Stimulated activated CD4-positive, alpha-beta T cell treated with anti-CD3 and anti-CD28 coated beads, Interleukin-15, amount 100 ng/mL, for 1 hour (primary cell): ENCODE measurements around the gene SIAE.
"Not testable (repeated sequence)": the region's sequence is repeated elsewhere in the genome, so short reads cannot be mapped to it uniquely, and the experiment has no call there.

Experiments
- DNase-seq, 2 donors: peaks; one replicate each; pipeline ENCODE4 v3.0.0-alpha.2; 2020; ENCODE audit warnings: low read depth in 1 of 2, low spot score in 1 of 2

The SIAE gene

DNA sequence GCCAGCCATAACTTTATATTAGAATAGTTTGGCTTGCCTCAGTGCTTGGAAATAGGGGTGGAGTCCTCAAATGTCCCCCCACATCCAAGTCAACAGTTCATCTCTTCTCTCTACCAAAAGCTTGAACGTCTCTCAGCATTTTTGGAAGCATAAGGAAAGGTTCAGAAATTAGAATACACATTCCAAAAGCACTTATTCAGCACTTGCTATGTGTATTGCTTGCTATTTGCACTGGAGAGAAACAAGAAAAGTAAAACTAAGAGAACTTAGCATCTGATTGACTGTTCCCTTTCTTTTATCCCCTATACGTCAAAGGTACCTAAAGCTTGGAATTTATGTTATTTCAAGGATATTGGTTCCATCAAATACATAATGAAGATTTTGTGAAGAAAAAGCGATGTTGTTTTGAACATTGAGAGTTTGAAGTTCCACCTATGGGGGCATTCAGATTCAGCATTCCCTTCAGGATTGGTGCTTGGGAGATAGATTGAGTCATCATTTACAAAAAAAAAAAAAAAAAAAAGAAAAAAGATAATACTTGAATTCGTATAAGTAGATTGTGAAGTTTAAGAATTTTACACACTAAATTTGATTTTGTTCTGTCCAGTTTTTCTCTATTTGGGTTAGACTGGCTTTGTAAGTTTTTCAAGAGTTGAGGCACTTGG is 49.5 kb downstream of the SIAE start:
- no peak for DNase-seq

DNA sequence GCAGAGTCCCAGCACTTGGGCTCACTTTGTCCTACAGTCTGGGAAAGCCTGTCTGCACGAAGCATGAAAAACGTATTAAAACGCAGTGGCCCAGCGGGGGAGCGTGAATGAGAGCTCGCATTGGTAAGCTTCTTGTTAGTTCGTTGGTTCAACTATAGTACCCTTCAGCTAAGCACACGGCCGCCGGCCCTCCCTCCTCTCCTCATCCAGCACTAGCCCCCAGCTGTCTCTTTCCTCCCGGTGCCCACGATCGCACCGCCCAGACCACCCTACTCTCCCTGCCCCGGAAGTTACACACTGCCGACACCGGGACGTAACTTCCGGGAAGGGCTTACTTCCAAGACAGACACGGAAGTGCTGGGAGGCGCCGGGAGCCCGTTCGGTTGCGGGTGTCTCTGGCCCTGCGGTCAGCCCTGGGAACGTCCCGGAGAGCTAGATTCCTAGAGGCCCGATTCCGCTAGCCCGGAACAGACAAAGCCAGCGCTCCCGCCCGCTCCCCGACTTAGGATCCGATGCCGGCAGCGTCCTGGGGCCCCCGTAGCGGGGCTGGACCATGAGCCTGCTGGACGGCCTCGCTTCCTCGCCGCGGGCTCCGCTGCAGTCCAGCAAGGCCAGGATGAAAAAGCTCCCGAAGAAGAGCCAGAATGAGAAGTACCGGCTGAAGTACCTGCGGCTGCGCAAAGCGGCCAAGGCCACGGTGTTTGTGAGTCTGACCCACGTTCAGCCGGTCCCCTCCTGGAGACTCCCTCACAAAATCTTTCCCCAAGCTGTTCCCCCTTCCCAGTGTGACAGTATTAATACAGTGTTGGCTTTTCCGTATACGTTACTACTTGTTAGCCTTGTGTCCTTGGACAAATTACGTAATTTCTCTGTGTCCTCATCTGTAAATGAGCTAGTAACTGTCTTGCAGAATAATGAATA is 50.7 kb downstream of the SIAE start, which contains the start of gene TBRG1:
Gene TBRG1 (plus strand): TSS at position 334 of the 921 bp plus-strand sequence. CDS start 220 bp downstream, at position 554.
- peak; percentile 56 to 63 for DNase-seq

DNA sequence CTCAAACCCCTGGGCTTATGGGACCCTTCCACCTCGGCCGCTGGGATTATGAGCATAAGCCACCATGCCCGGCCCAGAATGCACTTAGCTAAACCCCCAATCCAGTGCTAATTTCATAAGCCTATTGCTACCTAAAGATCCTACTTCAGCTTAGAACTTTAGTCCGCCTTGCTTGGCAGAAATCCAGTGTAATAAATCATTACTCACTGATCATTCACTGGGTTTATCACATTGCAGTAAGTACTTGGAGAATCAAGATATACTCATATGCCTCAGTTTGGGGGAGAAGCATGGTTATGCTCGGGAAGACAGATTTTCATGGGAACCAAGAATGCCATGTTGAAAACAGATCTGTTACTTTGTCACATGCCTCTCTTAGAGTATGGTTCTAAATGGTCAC is 54.7 kb downstream of the SIAE start:
- DNase-seq: no peak

DNA sequence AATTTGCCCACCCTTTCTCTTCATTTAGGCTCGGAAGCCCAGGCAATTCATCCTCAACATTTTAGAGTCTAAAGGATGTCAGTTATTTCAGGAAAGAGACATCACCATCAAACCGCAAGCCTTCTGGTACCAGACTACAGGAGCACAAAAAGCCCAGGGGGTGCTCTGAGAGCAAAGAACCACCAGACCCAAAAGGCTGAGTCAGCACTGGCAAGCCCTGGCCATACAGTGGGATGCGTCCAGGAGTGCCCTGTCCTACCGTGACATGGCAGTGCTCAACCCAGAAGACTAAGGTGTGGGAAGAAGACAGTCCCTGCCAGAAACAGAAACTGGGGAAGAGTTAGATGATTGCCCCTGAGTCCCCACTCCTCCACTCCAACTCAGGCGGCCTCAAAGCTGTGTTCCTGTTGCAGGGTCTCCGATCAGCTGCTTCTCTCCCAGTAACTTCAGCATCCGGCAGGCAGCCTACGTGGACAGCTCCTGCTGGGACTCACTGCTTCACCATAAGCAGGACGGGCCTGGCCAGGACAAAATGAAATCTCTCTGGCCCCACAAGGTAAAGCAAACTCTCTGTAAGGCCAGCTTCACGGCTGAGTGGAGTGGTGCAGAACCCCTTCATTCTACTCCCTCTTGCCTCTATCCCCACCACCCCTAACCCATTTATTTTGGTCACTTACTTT is 60.8 kb downstream of the SIAE start:
- DNase-seq: no peak

DNA sequence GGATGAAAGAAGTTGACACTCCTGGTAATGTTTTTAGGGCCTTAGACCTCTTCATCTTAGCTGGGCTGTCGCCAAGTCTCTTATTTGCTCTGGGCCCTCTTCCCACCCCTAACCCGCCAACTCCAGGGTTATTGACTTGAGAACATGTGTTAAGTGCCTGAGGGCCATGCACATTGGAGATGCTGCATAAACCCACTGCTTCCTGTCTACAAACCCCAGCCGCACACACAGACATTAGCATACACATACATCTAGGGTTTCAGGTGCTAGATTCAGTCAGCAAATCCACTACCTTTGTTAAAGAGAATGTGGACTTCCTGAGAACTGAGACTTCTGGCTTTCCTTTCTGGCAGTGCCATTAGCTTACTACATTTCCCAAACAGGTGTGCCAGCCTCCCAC is 61.5 kb downstream of the SIAE start:
- no peak for DNase-seq

DNA sequence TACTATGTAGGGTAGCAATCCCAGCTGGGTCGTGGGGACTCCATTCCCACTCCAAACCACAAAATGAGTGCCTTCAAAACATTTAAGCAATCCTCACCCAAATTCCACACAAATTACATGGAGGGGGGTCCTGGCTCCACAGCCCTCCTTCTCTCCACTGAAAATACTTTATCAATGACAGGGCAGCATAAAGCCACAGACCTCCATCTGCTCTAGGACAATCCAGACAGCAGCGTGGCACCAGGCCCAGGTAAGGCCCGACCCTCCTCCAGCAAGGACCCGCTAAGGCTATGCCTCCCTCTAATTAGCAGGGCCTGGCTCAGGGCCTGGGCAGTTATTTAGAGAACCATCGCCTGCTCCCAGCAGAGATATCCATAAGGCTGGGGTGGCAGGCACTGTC is 62.5 kb downstream of the SIAE start, which contains the start of gene PANX3:
Gene PANX3 (plus strand): TSS at position 365 of the 400 bp plus-strand sequence. CDS start 129 bp downstream, outside the sequence.
- no peak for DNase-seq

DNA sequence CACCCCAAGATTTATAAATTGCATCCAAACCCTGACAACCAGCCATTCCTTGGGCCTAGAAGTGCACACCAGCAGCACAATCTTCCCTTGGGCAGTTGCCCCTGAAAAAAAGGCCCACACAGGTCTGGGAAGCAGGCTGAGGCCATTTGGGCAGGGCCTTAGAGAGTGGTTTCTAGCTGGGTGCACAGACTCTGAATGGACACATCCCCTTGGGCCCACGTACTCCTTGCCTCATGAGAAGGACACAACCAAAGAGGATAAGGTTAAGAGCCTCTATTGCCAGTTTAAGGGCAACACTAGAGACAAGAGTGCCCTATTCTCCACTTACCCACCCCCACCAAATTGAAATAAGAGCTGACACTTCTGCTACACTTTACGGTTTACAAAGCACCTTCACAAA is 63.2 kb downstream of the SIAE start:
- no peak for DNase-seq

DNA sequence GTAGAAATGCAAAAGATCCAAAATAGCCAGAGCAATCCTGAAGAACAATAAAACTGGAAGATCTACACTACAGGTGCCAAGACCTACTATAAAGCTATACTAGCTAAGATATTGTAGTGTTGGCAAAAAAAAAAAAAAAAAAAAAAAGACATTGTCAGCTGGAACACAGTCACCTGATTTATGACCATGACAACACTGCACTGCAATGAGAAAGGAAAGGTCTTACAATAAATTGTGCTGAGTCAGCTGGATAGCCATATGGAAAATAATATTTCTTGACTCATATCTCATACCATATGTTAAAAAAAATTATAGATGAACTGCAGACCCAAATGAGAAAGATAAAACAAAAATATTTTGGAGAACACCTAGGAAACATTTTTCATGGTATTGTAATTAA is 65.4 kb downstream of the SIAE start:
- no peak for DNase-seq

DNA sequence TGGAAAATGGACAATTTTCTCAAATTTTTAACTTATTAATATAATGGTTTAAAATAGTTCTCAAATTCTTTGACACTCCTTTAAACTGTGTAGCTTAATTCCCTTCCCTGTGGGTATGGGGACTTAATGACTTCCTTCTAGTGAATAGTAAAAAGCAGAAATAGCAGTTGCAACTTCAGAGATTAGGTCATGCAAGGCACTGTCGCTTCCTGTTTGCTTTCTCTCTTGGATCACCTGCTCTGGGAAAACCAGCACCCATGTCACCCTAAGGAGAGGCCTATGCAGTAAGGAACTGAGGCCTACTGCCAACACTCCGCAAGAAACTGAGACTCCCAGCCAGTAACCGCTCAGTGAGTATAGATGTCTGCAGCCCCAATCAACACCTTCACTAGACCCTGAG is 67.8 kb downstream of the SIAE start:
- no peak for DNase-seq

DNA sequence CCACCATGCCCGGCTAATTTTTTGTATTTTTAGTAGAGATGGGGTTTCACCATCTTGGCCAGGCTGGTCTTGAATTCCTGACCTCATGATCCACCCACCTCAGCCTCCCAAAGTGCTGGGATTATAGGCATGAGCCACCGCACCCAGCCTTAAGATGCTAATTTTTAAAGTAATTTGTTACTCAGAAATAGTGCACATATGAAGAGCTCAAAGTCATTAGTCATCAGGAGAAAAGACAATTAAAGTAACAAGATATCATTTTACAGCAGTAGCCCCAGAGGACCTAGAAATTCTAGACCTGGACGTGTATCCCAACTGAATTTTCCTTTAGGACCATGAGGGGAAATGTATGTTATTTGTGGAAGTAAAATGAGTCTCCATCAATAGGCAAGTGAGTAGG is 70.8 kb downstream of the SIAE start:
- not testable (repeated sequence) for DNase-seq

DNA sequence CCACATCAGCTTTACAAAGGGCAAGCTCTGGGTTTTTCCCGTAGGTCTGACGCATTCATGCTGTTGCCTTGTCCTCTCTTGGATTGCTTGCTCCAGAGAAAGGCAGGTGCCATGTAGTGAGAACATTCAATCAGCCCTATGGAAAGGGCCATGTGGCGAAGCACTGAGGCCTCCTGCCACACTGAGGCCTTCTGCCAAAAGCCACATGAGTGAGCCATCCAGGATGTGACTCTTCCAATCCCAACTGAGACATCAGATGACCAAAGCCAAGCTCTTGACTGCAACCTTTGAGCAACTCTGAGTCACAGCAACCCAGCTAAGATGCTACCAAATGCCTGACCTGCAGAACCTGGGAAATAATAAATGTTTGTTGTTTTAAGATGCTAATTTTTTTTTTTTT is 71.3 kb downstream of the SIAE start:
- DNase-seq: no peak

DNA sequence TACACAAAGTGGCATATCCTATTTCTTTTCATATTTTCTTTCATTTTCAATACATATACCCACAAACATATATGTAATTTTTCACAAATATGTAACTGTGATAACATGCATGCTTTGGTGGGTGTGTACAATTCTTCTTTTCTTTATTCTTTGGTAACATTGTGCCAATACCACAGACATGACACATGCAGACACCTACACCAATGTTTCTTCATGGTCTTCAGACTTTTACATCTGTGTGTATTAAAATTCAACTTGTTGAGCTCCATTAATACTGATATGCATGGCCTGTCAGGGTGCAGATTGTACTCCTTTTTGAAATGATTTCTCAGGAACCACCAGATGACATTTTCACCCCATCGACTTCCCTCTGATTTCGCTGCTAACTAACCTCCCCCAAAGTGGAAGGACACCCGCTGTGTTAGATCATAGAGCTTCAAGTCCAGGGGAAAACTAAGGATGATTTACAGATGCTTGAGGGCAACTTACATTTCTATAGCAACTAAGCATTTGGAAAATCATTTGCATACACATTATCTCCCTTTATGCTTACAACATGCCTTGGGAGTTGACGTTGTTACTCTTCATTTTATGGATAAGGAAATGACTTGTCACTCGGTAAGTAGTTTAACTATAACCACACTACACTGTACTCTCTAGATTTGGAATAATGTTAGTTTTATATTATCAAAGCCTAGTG is 72.8 kb downstream of the SIAE start:
- DNase-seq: no peak

DNA sequence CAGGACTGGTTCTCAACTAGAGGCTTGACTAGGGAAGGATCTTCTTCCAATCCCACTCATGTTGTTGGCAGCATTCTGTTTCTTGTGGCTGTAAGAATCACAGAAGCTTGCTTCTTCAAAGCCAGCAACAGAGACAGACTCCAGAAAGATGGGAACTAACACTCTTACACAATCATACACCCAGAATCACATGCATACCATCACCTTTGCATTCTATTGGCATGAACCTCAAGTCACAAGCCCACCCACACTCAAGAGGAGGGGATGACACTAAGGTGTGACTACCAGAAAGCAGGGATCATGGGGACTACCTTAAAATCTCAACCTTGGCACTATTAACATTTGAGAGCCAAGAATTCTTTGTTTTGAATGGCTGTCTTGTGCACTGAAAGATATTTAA is 75.9 kb downstream of the SIAE start:
- DNase-seq: no peak

DNA sequence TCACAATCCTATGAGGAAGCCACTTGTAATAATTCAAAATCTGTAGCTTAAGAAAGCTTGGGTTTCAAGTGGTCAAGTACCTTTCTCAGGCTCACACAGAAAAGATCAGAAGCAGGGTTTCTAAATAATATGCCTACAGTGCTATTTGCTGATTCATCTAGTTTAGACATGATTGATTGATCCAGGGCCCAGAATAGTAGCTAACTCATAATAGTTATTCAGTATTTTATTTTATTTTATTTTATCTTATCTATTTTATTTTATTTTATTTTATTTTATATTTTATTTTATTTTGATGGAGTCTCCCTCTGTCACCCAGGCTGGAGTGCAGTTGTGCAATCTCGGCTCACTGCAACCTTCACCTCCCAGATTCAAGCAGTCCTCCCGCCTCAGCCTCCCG is 78.2 kb downstream of the SIAE start:
- DNase-seq: no peak

DNA sequence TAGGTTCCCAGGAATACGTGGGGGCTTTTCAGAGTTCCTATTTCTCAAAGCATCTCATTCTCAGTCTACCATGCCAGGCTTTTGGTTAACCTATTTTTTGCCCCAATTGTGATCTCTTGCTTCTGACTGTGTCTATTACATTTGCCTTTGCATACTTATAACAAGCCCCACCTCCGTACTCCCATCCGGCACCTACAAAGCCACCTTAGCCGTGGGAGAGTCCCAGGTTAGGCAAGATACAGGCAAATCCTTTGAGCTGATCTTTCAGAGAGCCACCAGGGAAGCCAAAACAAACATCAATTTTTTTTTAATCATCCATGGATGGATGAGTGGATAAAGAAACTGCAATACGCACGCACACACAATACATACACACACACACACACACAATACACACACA is 80.9 kb downstream of the SIAE start:
- no peak for DNase-seq

DNA sequence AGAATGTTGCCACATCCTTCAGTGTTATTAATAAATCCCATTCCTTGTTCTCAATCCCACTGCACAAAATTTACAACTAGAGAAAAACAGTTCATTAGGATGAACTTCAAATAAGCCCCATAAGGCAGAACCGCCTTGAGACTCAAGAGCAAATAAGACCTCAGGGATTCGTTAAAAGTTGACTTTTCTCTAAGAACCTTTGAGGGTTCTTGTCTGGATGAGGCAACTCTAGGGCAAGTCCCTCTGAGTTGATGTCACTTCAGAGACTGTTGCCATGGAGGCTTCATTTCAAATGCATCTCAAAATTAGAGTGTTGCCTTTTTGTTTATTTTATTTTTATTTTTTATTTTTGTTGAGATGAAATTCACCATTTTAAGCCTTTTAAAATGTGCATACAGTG is 82.1 kb downstream of the SIAE start:
- DNase-seq: no peak

DNA sequence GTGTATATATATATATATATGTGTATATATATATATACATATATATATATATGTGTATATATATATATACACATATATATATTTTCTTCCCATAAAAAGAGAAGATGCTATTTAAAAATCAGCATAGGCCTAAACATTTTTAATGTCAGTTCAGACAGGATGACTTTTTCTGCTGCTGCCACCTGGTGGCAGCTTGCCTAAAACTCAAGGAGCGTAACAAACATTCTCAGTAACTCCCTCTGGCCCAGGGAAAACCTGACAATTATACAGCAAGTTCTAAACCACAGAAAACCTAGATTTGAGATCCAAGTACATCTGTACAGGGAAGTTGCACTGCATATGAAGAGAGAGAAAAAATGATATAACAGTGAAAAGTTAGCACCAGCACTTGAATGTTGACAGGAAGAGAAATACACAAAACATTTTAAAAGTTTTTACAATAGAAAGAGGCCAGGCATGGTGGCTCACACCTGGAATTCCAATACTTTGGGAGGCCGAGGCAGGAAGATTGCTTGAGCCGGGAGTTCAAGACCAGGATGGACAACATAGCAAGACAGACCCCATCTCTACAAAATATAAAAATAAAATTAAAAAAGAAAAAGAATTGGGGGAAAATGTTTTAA is 87.2 kb downstream of the SIAE start:
- DNase-seq: peak in 1 of 2 donors; percentile 22

DNA sequence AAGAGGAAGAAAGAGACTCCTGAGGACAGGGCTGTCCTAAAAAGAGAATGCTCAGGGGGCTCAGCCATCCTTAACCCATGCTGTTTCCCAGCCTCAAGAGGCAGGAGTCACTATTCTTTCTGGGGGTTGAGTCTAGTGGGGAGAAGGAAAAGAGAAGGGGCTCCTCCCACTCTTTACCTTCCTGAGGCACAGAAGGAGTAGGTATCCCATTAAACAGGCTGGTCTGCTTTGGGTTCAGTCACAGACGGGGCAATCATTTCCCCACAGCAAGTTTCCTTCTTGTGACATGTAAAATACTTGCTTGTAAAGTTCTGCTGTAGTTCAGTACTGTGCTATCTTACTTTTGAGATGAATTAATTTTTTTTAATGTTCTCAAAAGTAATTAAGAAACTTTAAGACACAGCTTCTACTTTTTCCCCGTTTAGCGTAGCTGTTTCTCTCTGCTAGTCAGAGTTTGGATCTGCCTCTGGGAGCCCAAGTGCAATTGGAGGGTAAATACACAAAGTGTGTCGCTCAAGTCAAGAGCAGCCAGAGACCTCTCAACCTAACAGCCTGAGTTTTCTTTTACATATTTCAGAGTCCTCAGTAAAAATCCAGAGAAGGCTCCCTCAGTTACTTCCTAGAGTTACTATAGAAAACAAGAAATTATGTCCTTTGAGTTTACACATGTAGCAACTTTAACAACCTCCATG is 88.7 kb downstream of the SIAE start:
- DNase-seq: no peak

DNA sequence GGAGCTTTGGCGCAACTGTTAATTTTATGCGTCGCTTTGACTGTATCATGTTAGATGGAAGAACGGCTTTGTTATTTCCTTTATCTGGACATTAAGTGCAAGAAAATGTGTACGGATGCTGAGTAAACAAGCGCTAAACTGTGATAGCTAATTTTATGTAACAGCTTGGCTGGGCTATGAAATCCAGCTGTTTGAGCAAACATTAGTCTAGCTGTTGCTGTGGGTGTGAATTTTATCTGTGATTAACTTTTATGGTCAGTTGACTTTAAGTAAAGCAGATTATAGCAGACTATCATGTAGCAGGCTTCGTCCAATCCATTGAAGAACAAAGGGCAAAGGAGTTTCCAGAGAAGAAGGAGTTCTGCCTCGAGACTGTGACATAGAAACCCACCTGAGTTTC is 89.8 kb downstream of the SIAE start:
- DNase-seq: no peak
